ENCODE data around the gene MAST2. TPM values are rescaled to one million over a fixed set of nuclear protein-coding genes. Genes with fewer than 3 reads are reported as not detected.
"Not testable (repeated sequence)": the region's sequence is repeated elsewhere in the genome, so short reads cannot be mapped to it uniquely, and the experiment has no call there.

Gene MAST2
- total RNA-seq, 4 donors from 2014 or later, result 31.1 to 76.9 (median 73.4) TPM

GRCh38 chr1:46044116-46044515 lies 240.7 kb downstream of the MAST2 start:
- 86 to 94% methylated on average over 3 to 4 of the region's 5 CpGs for WGBS, 2 donors (ENCODE audit: low coverage in 1 of 2)

DNA sequence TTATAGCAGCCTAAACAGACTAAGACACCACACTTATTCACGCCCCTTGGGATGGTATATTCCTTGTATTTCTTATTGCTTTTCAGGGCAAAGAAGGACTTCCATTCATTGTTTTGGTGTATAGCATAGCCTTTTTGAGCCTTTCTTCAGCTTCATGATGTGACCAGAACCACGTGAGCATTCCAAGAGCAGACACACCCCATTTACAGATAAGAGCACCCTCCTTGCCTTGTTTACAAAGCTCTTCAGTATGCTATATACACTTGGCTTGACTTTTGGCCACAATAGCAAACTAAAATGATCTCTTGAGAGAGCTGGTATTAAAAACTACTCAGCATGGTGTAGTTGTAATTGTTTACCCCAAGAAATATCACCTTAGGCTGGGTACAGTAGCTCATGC lies 250.3 kb downstream of the MAST2 start:
- no peaks in the 10 kb centered on the region for H3K27me3 ChIP-seq
- H3K36me3 ChIP-seq, result peaks cover 0 to 41% of the 10 kb centered on the region in 2 donors
- H3K4me3 ChIP-seq, result no peak overlapping the region
- no peak for ATAC-seq
- H3K27ac ChIP-seq, result no peak overlapping the region
- 76 to 83% methylated on average over 1 to 2 of the region's 2 CpGs for whole genome bisulfite sequencing, 2 donors (ENCODE audit: low coverage in 1 of 2)
- H3K9me3 ChIP-seq, result no peaks in the 10 kb centered on the region
- TF ChIP-seq POLR2AphosphoS5 (IDR thresholded peaks at IDR 0.05) (no peak), EP300 (IDR thresholded peaks at IDR 0.05) (no peak)
- TF ChIP-seq, protein P1, sequence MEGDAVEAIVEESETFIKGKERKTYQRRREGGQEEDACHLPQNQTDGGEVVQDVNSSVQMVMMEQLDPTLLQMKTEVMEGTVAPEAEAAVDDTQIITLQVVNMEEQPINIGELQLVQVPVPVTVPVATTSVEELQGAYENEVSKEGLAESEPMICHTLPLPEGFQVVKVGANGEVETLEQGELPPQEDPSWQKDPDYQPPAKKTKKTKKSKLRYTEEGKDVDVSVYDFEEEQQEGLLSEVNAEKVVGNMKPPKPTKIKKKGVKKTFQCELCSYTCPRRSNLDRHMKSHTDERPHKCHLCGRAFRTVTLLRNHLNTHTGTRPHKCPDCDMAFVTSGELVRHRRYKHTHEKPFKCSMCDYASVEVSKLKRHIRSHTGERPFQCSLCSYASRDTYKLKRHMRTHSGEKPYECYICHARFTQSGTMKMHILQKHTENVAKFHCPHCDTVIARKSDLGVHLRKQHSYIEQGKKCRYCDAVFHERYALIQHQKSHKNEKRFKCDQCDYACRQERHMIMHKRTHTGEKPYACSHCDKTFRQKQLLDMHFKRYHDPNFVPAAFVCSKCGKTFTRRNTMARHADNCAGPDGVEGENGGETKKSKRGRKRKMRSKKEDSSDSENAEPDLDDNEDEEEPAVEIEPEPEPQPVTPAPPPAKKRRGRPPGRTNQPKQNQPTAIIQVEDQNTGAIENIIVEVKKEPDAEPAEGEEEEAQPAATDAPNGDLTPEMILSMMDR (IDR thresholded peaks at IDR 0.05), result no peak
- H3K4me1 ChIP-seq, result no peaks in the 10 kb centered on the region

More at GRCh38 chr1:46044116-46044515, 240.7 kb downstream of the MAST2 start:
- no peak overlapping the region for H3K4me3 ChIP-seq
- no peaks in the 10 kb centered on the region for H3K27me3 ChIP-seq
- ATAC-seq, result no peak
- TF ChIP-seq EP300 (IDR thresholded peaks at IDR 0.05) (no peak), POLR2A (IDR thresholded peaks at IDR 0.05) (no peak), POLR2AphosphoS5 (IDR thresholded peaks at IDR 0.05) (no peak)
- TF ChIP-seq, protein P1 (IDR thresholded peaks at IDR 0.05), result no peak
- peaks cover 0 to 28% (median 3%) of the 10 kb centered on the region in 3 donors for H3K4me1 ChIP-seq
- peaks cover 2 to 28% of the 10 kb centered on the region in 2 donors for H3K36me3 ChIP-seq
- no peaks in the 10 kb centered on the region for H3K9me3 ChIP-seq
- H3K27ac ChIP-seq, result no peak overlapping the region

GRCh38 chr1:46056325-46056724 lies 252.9 kb downstream of the MAST2 start:
- TF ChIP-seq EP300 (IDR thresholded peaks at IDR 0.05) (no peak), POLR2AphosphoS5 (IDR thresholded peaks at IDR 0.05) (no peak), POLR2A (IDR thresholded peaks at IDR 0.05) (no peak)
- TF ChIP-seq, protein P1 (IDR thresholded peaks at IDR 0.05), result no peak
- no peaks in the 10 kb centered on the region for H3K4me1 ChIP-seq
- H3K4me3 ChIP-seq, result no peak overlapping the region
- 100% methylated on average over 1 to 5 of the region's 5 CpGs for WGBS, 2 donors (ENCODE audit: low coverage in 1 of 2)
- H3K27ac ChIP-seq, result no peak overlapping the region
- no peak for ATAC-seq
- no peaks in the 10 kb centered on the region for H3K9me3 ChIP-seq
- H3K27me3 ChIP-seq, result no peaks in the 10 kb centered on the region
- H3K36me3 ChIP-seq, result peaks cover 0 to 58% of the 10 kb centered on the region in 2 donors

GRCh38 chr1:46057215-46057614 lies 253.8 kb downstream of the MAST2 start:
- not testable (repeated sequence) for H3K4me1 ChIP-seq, H3K27ac ChIP-seq, H3K9me3 ChIP-seq, H3K4me3 ChIP-seq, ATAC-seq, H3K27me3 ChIP-seq
- 73% methylated on average over 2 of the region's 4 CpGs; no CpG with 5 or more reads in 1 of the 2 donors for WGBS, 2 donors (ENCODE audit: low coverage in 1 of 2)
- H3K36me3 ChIP-seq, result peaks cover 0 to 65% of the 10 kb centered on the region in 2 donors

DNA sequence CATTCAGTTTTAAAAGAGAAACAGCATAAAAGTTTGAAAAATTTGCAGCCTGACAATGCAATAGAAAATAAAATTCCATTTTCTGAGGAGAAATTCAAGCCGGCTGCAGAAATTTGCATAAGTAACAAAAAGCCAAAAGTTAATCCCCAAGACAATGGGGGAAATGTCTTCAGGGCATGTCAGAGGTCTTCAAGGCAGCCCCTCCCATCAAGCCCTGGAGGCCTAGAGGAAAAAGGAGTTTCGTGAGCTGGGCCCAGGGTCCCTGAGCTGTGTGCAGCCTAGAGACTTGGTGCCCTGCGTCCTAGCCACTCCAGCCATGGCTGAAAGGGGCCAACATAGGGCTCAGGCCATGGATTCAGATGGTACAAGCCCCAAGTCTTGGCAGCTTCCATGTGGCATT lies 254.4 kb downstream of the MAST2 start:
- Histone ChIP-seq H3K4me1 (peaks cover 0 to 4% (median 0%) of the 10 kb centered on the region in 3 donors), H3K4me3 (no peak overlapping the region), H3K27ac (no peak overlapping the region), H3K36me3 (peaks cover 0 to 65% of the 10 kb centered on the region in 2 donors), H3K9me3 (no peaks in the 10 kb centered on the region), H3K27me3 (no peaks in the 10 kb centered on the region)
- 90% methylated on average over 1 of the region's 3 CpGs; no CpG with 5 or more reads in 1 of the 2 donors for WGBS, 2 donors (ENCODE audit: low coverage in 1 of 2)
- ATAC-seq, result no peak
- TF ChIP-seq POLR2AphosphoS5 (IDR thresholded peaks at IDR 0.05) (no peak), EP300 (IDR thresholded peaks at IDR 0.05) (no peak), POLR2A (IDR thresholded peaks at IDR 0.05) (no peak)
- TF ChIP-seq, protein P1 (IDR thresholded peaks at IDR 0.05), result no peak
